Stimulated activated CD4-positive, alpha-beta T cell treated with anti-CD3 and anti-CD28 coated beads, Interleukin-2, amount 100 ng/mL, for 48 hours (primary cell): ENCODE results near the gene RMND5B.
A peak's percentile ranks its signal among the peaks of the same experiment; 100 is the strongest.

ENCODE experiments used
- DNase-seq, 2 donors: peaks; one replicate each; pipeline ENCODE4 v3.0.0-alpha.2; 2020

Gene RMND5B

GRCh38 chr5:178136990-178137389, 6.2 kb downstream of the RMND5B start:
- DNase-seq = no peak

DNA sequence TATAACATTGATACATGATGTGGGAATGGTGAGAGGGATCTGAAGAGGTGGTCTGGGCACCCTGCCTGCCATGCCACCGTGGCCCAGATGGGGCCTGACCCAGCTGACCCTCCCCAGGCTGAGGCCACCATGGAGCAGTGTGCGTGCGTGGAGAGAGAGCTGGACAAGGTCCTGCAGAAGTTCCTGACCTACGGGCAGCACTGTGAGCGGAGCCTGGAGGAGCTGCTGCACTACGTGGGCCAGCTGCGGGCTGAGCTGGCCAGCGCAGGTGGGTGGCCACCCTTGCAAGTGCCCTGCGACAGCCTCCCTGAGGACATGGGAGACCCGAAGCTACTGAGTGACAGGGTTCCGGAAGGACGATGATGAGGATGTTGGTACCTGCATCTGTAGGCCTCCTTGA, 7.2 kb downstream of the RMND5B start:
- no peak for DNase-seq

DNA sequence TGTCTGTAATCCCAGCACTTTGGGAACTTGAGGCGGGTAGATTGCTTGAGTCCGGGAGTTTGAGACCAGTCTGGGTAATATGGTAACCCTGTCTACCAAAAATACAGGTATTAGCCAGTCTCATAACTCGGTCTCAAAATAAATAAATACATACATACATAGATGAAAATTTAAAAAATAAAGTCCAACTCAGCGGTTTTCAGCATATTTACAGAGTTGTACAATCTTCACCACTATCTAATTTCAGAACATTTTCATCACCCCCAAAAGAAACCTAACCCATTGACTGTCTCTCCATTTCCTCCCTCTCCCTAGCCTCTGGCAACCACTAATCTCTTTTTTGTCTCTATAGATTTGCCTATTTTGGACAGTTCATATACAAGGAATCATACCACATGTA, 10.7 kb downstream of the RMND5B start:
- no peak for DNase-seq

- no peak for DNase-seq
Observed at GRCh38 chr5:178142642-178143041, 11.8 kb downstream of the RMND5B start.

- DNase-seq = no peak
Observed at GRCh38 chr5:178143246-178143645, 12.4 kb downstream of the RMND5B start.

- DNase-seq = no peak
Observed at GRCh38 chr5:178143901-178144300, 13.1 kb downstream of the RMND5B start.

- DNase-seq = peak; percentile 60 to 62
Observed at GRCh38 chr5:178145965-178146820, 15.4 kb downstream of the RMND5B start.

GRCh38 chr5:178147406-178147805, 16.6 kb downstream of the RMND5B start:
- DNase-seq = no peak

DNA sequence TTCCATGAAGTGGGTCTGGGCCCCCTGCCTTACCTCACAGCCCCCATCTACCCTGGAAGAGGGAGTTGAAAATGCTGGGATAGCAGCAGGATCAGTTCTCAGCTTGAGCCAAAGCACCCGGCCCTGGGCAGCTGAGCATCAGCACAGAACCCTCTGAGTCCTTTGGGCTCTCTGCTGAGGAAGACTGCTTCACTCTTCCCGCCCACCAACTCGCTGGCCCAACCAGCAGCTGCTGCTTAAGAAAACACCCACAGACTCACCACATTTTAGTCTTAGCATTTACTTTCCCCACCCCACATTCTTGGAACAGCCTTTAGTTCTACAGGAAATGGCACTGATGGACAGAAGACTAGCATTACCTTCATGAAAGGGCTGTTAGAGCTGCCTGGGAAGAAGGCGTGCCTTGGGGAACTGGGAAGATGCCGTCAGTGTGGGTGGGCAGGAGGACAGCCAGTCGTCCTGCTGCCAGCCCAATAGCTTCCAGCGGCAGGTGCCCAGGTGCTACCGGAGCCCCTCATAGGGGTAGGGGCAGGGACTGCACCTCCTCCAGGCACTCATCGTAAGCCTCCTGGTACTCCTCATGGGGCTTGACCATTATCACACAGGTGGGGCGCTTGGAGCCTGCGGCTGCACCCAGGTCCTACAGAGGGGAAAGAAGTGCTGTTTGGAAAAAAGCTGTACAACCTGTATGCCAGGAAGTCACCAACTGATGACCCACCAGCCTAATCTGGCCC, 18.6 kb downstream of the RMND5B start:
- no peak for DNase-seq

DNA sequence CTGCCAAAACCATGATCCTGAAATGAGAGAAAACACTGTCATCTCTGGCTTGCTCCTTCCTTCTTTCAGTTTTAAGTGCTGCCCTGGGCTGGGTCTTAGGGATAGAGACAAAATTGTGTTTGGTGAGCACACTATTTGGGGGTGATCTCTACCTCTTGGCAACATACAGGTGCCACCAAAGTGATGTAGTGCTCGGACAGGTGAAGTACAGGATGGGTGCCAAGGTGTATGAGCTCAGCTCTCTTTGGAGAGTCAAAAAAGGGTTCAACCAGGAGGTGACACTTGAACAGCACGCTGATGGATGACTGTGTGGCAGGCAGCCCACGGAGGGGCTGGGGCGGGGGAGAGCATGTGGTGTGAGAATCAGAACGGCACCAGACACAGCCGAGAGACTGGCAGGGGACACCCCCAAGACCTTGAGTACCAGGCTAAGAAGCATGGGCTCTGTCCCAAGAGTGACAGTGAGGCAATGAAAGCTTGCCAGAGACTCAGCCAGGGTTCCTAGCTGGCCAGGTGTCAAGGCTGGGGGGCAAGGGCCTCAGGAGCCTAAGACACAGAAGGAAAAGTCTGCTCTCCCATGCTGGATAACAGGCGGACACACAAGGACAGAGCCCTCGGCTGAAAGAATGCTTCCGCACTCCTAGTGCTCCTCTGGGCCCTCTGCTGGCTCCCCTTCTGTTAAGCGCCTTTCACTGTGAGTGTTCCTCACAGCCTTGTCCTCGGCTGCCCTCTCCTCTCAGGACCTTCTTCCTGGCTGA, 20.3 kb downstream of the RMND5B start:
- no peak for DNase-seq

DNA sequence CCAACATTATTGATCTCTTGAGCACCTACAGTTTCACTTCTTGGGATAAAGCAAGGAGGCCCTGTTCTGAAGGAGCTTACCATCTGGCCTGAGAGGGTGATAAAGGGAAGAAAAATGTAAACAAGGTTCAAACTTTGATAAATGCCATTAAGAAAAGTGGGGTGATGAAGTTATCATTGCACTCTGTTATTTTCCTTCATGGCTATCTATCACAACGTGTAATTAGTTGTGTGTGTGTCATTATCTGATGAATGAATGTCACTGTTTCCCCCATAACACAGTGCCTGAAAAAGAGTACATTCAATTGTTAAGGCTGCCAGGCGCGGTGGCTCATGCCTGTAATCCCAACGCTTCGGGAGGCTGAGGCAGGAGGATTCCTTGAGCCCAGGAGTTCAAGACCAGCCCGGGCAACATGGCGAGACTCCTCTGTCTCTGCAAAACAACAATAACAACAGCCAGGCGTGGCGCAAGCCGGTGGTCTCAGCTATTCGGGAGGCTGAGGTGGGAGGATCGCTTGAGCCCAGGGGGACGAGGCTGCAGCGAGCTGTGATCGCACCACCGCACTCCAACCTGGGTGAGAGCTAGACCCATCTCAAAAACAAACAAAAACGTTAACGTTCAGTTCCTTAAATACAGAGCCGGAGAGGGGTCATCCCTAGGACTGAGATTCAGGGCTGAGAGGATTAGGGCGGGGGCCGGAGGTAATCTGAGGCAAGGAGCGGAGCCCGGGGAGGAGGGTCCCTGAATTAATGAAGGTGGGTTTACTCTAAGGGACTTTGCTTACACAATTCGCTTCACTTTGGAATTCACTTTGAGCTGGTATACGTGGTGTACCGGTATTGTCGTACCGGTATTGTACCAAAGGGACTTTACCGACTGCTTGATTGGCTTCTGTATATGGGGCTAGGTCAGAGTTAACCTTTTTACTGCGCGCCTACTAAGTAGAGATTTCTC, 22.0 kb downstream of the RMND5B start:
- DNase-seq = no peak

- DNase-seq = peak; percentile 98 to 99
Observed at GRCh38 chr5:178153530-178154340, 22.9 kb downstream of the RMND5B start, which contains the start of gene NHP2. Gene NHP2 (minus strand): TSS chr5:178153885. CDS start chr5:178153817, 68 bp downstream.

- no peak for DNase-seq
Observed at GRCh38 chr5:178155065-178155464, 24.3 kb downstream of the RMND5B start.

- DNase-seq = no peak
Observed at GRCh38 chr5:178160176-178160575, 29.4 kb downstream of the RMND5B start.

GRCh38 chr5:178162481-178162880, 31.7 kb downstream of the RMND5B start:
- DNase-seq = no peak

- DNase-seq = peak; percentile 96 to 97
Observed at GRCh38 chr5:178163772-178164735, 33.2 kb downstream of the RMND5B start.

GRCh38 chr5:178165581-178165980, 34.8 kb downstream of the RMND5B start:
- no peak for DNase-seq

- DNase-seq = no peak
Observed at GRCh38 chr5:178170455-178170854, 39.6 kb downstream of the RMND5B start.

- DNase-seq = no peak
Observed at GRCh38 chr5:178174456-178174855, 43.6 kb downstream of the RMND5B start.

GRCh38 chr5:178176791-178177190, 46.0 kb downstream of the RMND5B start:
- DNase-seq = no peak
